Activated T-cell treated with anti-CD3 and anti-CD28 coated beads, Interleukin-2, amount 50 U/mL, for 48 hours (primary cell): Measurements from ENCODE around the gene LRRIQ1.
"Not testable (repeated sequence)": the region's sequence is repeated elsewhere in the genome, so short reads cannot be mapped to it uniquely, and the experiment has no call there.

Experiments used
- DNase-seq, 2 experiments: peaks; one replicate each; pipeline ENCODE4 v3.0.0-alpha.2; 2020

LRRIQ1 gene

GRCh38 chr12:85203809-85204208 is 167.7 kb downstream of the LRRIQ1 start:
- not testable (repeated sequence) for DNase-seq

- no peak for DNase-seq
Observed at GRCh38 chr12:85206543-85206942, 170.4 kb downstream of the LRRIQ1 start.

GRCh38 chr12:85224339-85224738 is 188.2 kb downstream of the LRRIQ1 start:
- not testable (repeated sequence) for DNase-seq

GRCh38 chr12:85225501-85225900 is 189.3 kb downstream of the LRRIQ1 start:
- DNase-seq, result no peak

GRCh38 chr12:85237327-85237726 is 201.2 kb downstream of the LRRIQ1 start:
- DNase-seq, result no peak

- no peak for DNase-seq
Observed at GRCh38 chr12:85244561-85244960, 208.4 kb downstream of the LRRIQ1 start.

- DNase-seq, result no peak
Observed at GRCh38 chr12:85253853-85254252, 217.7 kb downstream of the LRRIQ1 start.

- no peak for DNase-seq
Observed at GRCh38 chr12:85257671-85258070, 221.5 kb downstream of the LRRIQ1 start.

- DNase-seq, result no peak
Observed at GRCh38 chr12:85260447-85260846, 224.3 kb downstream of the LRRIQ1 start.

- DNase-seq, result no peak
Observed at GRCh38 chr12:85260896-85261295, 224.7 kb downstream of the LRRIQ1 start.

GRCh38 chr12:85266356-85266755 is 230.2 kb downstream of the LRRIQ1 start:
- no peak for DNase-seq

GRCh38 chr12:85273381-85274314 is 237.5 kb downstream of the LRRIQ1 start:
- no peak for DNase-seq

- DNase-seq, result no peak
Observed at GRCh38 chr12:85274315-85274651, 238.1 kb downstream of the LRRIQ1 start.

GRCh38 chr12:85275374-85275773 is 239.2 kb downstream of the LRRIQ1 start:
- DNase-seq, result no peak

GRCh38 chr12:85277191-85277590 is 241.0 kb downstream of the LRRIQ1 start:
- no peak for DNase-seq

GRCh38 chr12:85277900-85278597 is 241.9 kb downstream of the LRRIQ1 start:
- no peak for DNase-seq

GRCh38 chr12:85278598-85279448 is 242.7 kb downstream of the LRRIQ1 start:
- DNase-seq, result no peak

- no peak for DNase-seq
Observed at GRCh38 chr12:85279449-85280164, 243.5 kb downstream of the LRRIQ1 start.

- DNase-seq, result no peak
Observed at GRCh38 chr12:85280165-85280983, 244.2 kb downstream of the LRRIQ1 start, which contains the start of gene ALX1. Gene ALX1 (plus strand): TSS chr12:85280220. CDS start chr12:85280262, 42 bp downstream.

- DNase-seq, result no peak
Observed at GRCh38 chr12:85280984-85281630, 245.0 kb downstream of the LRRIQ1 start.
